B cell (primary cell): ENCODE measurements around the gene PRKACG. TPM values are rescaled to one million over a fixed set of nuclear protein-coding genes. Genes with fewer than 3 reads are reported as not detected.
A peak's percentile ranks its signal among the peaks of the same experiment; 100 is the strongest.

Experiments used
- ATAC-seq: fragments of 200-7000 bp; cut with Tn5 transposase; one replicate; pipeline ENCODE4 v1.10.0; 2021; ENCODE audit warnings: low read depth, mild to moderate bottlenecking, moderate number of reproducible peaks, moderate library complexity
- CTCF ChIA-PET: fragments of 350-600 bp; sonication (Branson Sonifier 250); formaldehyde crosslinking; loops from one replicate; lab custom pipeline; 2021; ENCODE audit warnings: antibody characterized with exemption, inconsistent platforms; lab: Charles Lee
- POLR2A ChIA-PET: fragments of 350-600 bp; sonication (Branson Sonifier 250); formaldehyde crosslinking; loops from one replicate; lab custom pipeline; 2021; ENCODE audit warnings: antibody characterized with exemption; lab: Charles Lee
- DNase-seq: peaks from one replicate; pipeline ENCODE4 v3.0.0; 2013
- H2AFZ ChIP-seq: 2 replicates; pipeline ENCODE4 v1.6.1; 2012; ENCODE audit warnings: mild to moderate bottlenecking, low read depth, low read length; ENCODE audit not compliant: insufficient read depth, poor library complexity, severe bottlenecking
- H3K27ac ChIP-seq, 2 donors: 1 replicate in 1 of 2; 2 replicates in 1 of 2; pipeline ENCODE4 v1.5.1; 2012 to 2013; ENCODE audit warnings: low read length in 2 of 2, mild to moderate bottlenecking in 2 of 2, moderate library complexity in 1 of 2
- H3K27me3 ChIP-seq, 4 experiments: fragments of 200-600 bp in 1 of 4; sonication (generic) in 1 of 4; replicated peaks in 1 of 4; 1 replicate in 2 of 4; 2 replicates in 2 of 4; pipeline versions ENCODE4 v1.6.1 to v1.7.0; 2013 to 2016; ENCODE audit warnings: low read length in 3 of 4, mild to moderate bottlenecking in 2 of 4, mixed read lengths in 1 of 4, moderate library complexity in 1 of 4; ENCODE audit not compliant: insufficient read depth in 4 of 4, control insufficient read depth in 3 of 4; ENCODE audit errors: control extremely low read depth in 1 of 4
- H3K36me3 ChIP-seq, 2 experiments: replicated peaks in 1 of 2; 1 replicate in 1 of 2; 2 replicates in 1 of 2; pipeline versions ENCODE4 v1.6.1 to v1.7.1; 2013; ENCODE audit warnings: low read length in 1 of 2; ENCODE audit not compliant: insufficient read depth in 2 of 2, control insufficient read depth in 1 of 2; ENCODE audit errors: control extremely low read depth in 1 of 2, extremely low read depth in 1 of 2
- H3K4me1 ChIP-seq, 2 donors: fragments of 200-600 bp in 1 of 2; sonication (generic) in 1 of 2; 1 replicate in 1 of 2; 2 replicates in 1 of 2; pipeline versions ENCODE4 v1.5.1 to v1.6.1; 2013 to 2017; ENCODE audit warnings: low read length in 2 of 2; ENCODE audit not compliant: control insufficient read depth in 2 of 2, insufficient read depth in 2 of 2
- H3K4me2 ChIP-seq: replicated peaks from 2 replicates; pipeline ENCODE3; 2012; ENCODE audit warnings: mild to moderate bottlenecking, low read depth, low read length; ENCODE audit not compliant: poor library complexity, severe bottlenecking
- H3K4me3 ChIP-seq, 5 experiments: fragments of 200-600 bp in 1 of 5; sonication (generic) in 1 of 5; 1 replicate in 3 of 5; 2 replicates in 2 of 5; pipeline versions ENCODE4 v1.5.1 to v1.7.0; 2011 to 2016; ENCODE audit warnings: low read length in 4 of 5, mild to moderate bottlenecking in 4 of 5, low read depth in 2 of 5, control low read depth in 1 of 5, moderate library complexity in 1 of 5; ENCODE audit not compliant: insufficient read depth in 1 of 5; ENCODE audit errors: control extremely low read depth in 1 of 5, extremely low read depth in 1 of 5
- H3K79me2 ChIP-seq: fragments of 200-600 bp; sonication (generic); one replicate; pipeline ENCODE4 v1.6.0; 2016; ENCODE audit warnings: low read length; ENCODE audit not compliant: control insufficient read depth, insufficient read depth
- H3K9ac ChIP-seq: fragments of 200-600 bp; sonication (generic); 2 replicates; pipeline ENCODE4 v1.6.1; 2017; ENCODE audit warnings: mild to moderate bottlenecking, low read length, moderate library complexity
- H3K9me3 ChIP-seq, 3 donors: one replicate each; pipeline versions ENCODE4 v1.6.1 to v1.7.1; 2013; ENCODE audit warnings: low read length in 2 of 3; ENCODE audit not compliant: control insufficient read depth in 2 of 3, insufficient read depth in 1 of 3; ENCODE audit errors: control extremely low read depth in 1 of 3
- H4K20me1 ChIP-seq: 2 replicates; pipeline ENCODE4 v1.6.0; 2012; ENCODE audit warnings: mild to moderate bottlenecking, low read length; ENCODE audit not compliant: insufficient read depth, control insufficient read depth, poor library complexity, severe bottlenecking
- H3K27ac Mint-ChIP-seq: one replicate; pipeline ENCODE4 v1.8.0; 2021; ENCODE audit warnings: mixed read lengths
- H3K27me3 Mint-ChIP-seq: one replicate; pipeline ENCODE4 v1.8.0; 2021; ENCODE audit warnings: mixed read lengths
- H3K4me1 Mint-ChIP-seq: one replicate; pipeline ENCODE4 v1.8.0; 2021; ENCODE audit warnings: mixed read lengths
- H3K4me3 Mint-ChIP-seq: one replicate; pipeline ENCODE4 v1.8.0; 2021; ENCODE audit warnings: mixed read lengths
- H3K9me3 Mint-ChIP-seq: one replicate; pipeline ENCODE4 v1.8.0; 2022; ENCODE audit warnings: mixed read lengths; ENCODE audit not compliant: insufficient read depth
- CTCF ChIP-seq: fragments of 200-600 bp; IDR thresholded peaks from one replicate; pipeline ENCODE4 v1.8.0; 2022; ENCODE audit warnings: antibody characterized with exemption, mild to moderate bottlenecking
- EZH2 ChIP-seq: IDR thresholded peaks from 2 replicates; pipeline ENCODE4 v1.6.1; 2012; ENCODE audit warnings: borderline replicate concordance, low read depth, mild to moderate bottlenecking, moderate library complexity, low read length; ENCODE audit not compliant: insufficient read depth, poor library complexity, severe bottlenecking
- WGBS: methylation state at CpG from one replicate; pipeline ENCODE4 v1.1.5; 2013; ENCODE audit warnings: missing lambda C conversion rate; ENCODE audit not compliant: insufficient coverage; 5-methylcytosine and 5-hydroxymethylcytosine counted together
- intact Hi-C: fragments of 100-400 bp; cut with micrococcal nuclease; formaldehyde crosslinking; loops from one replicate; pipeline ENCODE4 v1.10.0; 2022
- polyA plus RNA-seq: library from polyadenylated mRNA; depleted of rRNA; stranded (reverse); fragments of >200 nt; gene quantifications from 2 replicates; pipeline ENCODE4 v1.2.3, GENCODE V29; 2012
- total RNA-seq, 2 donors: library from RNA; stranded (reverse); fragments of 120-200 nt in 1 of 2; gene quantifications; 1 replicate in 1 of 2; 2 replicates in 1 of 2; pipeline versions ENCODE4 v1.2.3 to v1.2.4, GENCODE V29; 2013 to 2022

Gene PRKACG
- total and polyA plus RNA-seq, 2 donors (not counting 1 experiment from before 2014, with no cell fraction given) = not detected

GRCh38 chr9:69016191-69017096 lies 2.5 kb upstream of the PRKACG start:
- Mint-ChIP-seq H3K27me3 (no peaks in the 10 kb centered on the region), H3K4me1 (peaks cover 21% of the 10 kb centered on the region), H3K4me3 (no peak overlapping the region), H3K9me3 (no peaks in the 10 kb centered on the region), H3K27ac (no peak overlapping the region)
- DNase-seq = no peak
- POLR2A ChIA-PET = no interaction called here
- CTCF ChIA-PET = interaction anchor here (1.4 kb wide), 1 partner anchor 8 kb away, joined by 5 read pairs; no protein-coding TSS in a partner anchor
- Histone ChIP-seq H4K20me1 (no peaks in the 10 kb centered on the region), H3K27ac (no peak overlapping the region), H3K4me3 (no peak overlapping the region), H3K79me2 (no peaks in the 10 kb centered on the region), H3K4me1 (peaks cover 12 to 20% of the 10 kb centered on the region in 2 donors), H3K9ac (no peak overlapping the region), H3K27me3 (no peaks in the 10 kb centered on the region), H2AFZ (no peak overlapping the region), H3K9me3 (peaks cover 0 to 7% (median 0%) of the 10 kb centered on the region in 3 donors), H3K4me2 (no peak overlapping the region), H3K36me3 (no peaks in the 10 kb centered on the region)
- no peak for TF ChIP-seq EZH2
- no peak for TF ChIP-seq CTCF
- no peak for ATAC-seq
- 60% methylated on average over 1 of the region's 5 CpGs for WGBS
- intact Hi-C loops = no loop called here

GRCh38 chr9:69013382-69013727 lies 558 bp downstream of the PRKACG start:
- peaks cover 8 to 14% of the 10 kb centered on the region in 2 donors for H3K4me1 ChIP-seq
- no peak for DNase-seq
- Mint-ChIP-seq H3K27ac (no peak overlapping the region), H3K27me3 (no peaks in the 10 kb centered on the region), H3K4me3 (no peak overlapping the region), H3K4me1 (peaks cover 16% of the 10 kb centered on the region), H3K9me3 (no peaks in the 10 kb centered on the region)
- intact Hi-C loops = no loop called here
- H3K4me2 ChIP-seq = peak overlapping the region; percentile 48
- ChIA-PET POLR2A (no interaction called here), CTCF (interaction anchor here (0.8 kb wide), 1 partner anchor 234 kb away, joined by 3 read pairs; a partner anchor contains a TSS)
- H3K4me3 ChIP-seq = no peak overlapping the region
- H3K27me3 ChIP-seq = no peaks in the 10 kb centered on the region
- H3K36me3 ChIP-seq = peaks cover 0 to 5% of the 10 kb centered on the region in 2 experiments
- H3K9ac ChIP-seq = no peak overlapping the region
- peaks cover 0 to 7% (median 0%) of the 10 kb centered on the region in 3 donors for H3K9me3 ChIP-seq
- ATAC-seq = no peak
- H3K79me2 ChIP-seq = no peaks in the 10 kb centered on the region
- 87% methylated on average over 20 of the region's 26 CpGs for WGBS
- H2AFZ ChIP-seq = peak overlapping the region; percentile 11
- H4K20me1 ChIP-seq = no peaks in the 10 kb centered on the region
- no peak overlapping the region for H3K27ac ChIP-seq
- no peak for TF ChIP-seq EZH2
- TF ChIP-seq CTCF = no peak
